ENCODE data around the gene PDPK1.
"Not testable (repeated sequence)": the region's sequence is repeated elsewhere in the genome, so short reads cannot be mapped to it uniquely, and the experiment has no call there.

PDPK1 gene

GRCh38 chr16:2532494-2533141, 5.2 kb upstream of the PDPK1 start:
- peak overlapping the region; percentile 47 for H3K4me3 ChIP-seq (ENCODE audit: insufficient read depth, low read depth, low read length)
- H3K27ac ChIP-seq (ENCODE audit: insufficient read depth, low read depth, low read length, poor library complexity, severe bottlenecking), result no peak overlapping the region
- H3K36me3 ChIP-seq (ENCODE audit: control insufficient read depth, insufficient read depth, low read length), result peaks cover 10% of the 10 kb centered on the region
- WGBS, 2 experiments, result 9% methylated on average over 37 of the region's 37 CpGs
- H3K9me3 ChIP-seq (ENCODE audit: control insufficient read depth, low read length), result no peaks in the 10 kb centered on the region
- peaks cover 4% of the 10 kb centered on the region for H3K27me3 ChIP-seq (ENCODE audit: control insufficient read depth, insufficient read depth, low read length, poor library complexity, severe bottlenecking)
- H3K4me1 ChIP-seq (ENCODE audit: control insufficient read depth, insufficient read depth, low read length), result no peaks in the 10 kb centered on the region

GRCh38 chr16:2533142-2533755, 4.6 kb upstream of the PDPK1 start:
- WGBS, 2 experiments, result 65 to 68% methylated on average over 14 to 15 of the region's 16 CpGs
- not testable (repeated sequence) for H3K27ac ChIP-seq (ENCODE audit: insufficient read depth, low read depth, low read length, poor library complexity, severe bottlenecking); H3K27me3 ChIP-seq (ENCODE audit: control insufficient read depth, insufficient read depth, low read length, poor library complexity, severe bottlenecking); H3K4me1 ChIP-seq (ENCODE audit: control insufficient read depth, insufficient read depth, low read length); H3K4me3 ChIP-seq (ENCODE audit: insufficient read depth, low read depth, low read length); H3K9me3 ChIP-seq (ENCODE audit: control insufficient read depth, low read length); H3K36me3 ChIP-seq (ENCODE audit: control insufficient read depth, insufficient read depth, low read length)

DNA sequence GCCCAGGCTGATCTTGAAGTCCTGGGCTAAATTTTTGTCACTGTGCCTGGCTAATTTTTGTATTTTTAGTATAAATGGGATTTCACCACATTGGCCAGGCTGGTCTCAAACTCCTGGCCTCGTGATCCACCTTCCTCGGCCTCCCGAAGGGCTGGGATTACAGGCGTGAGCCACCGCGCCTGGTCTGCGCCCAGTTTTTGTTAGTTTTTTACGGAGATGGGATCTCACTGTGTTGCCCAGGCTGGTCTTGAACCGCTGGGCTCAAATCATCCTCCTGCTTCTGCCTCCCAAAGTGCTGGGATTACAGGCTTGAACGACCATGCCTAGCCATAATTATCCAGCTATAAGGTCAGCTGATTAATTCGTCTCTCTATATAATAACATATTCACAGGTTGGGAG, 3.9 kb upstream of the PDPK1 start:
- Histone ChIP-seq H3K9me3 (ENCODE audit: control insufficient read depth, low read length) (no peaks in the 10 kb centered on the region), H3K36me3 (ENCODE audit: control insufficient read depth, insufficient read depth, low read length) (no peaks in the 10 kb centered on the region), H3K4me1 (ENCODE audit: control insufficient read depth, insufficient read depth, low read length) (no peaks in the 10 kb centered on the region), H3K4me3 (ENCODE audit: insufficient read depth, low read depth, low read length) (no peak overlapping the region), H3K27ac (ENCODE audit: insufficient read depth, low read depth, low read length, poor library complexity, severe bottlenecking) (no peak overlapping the region), H3K27me3 (ENCODE audit: control insufficient read depth, insufficient read depth, low read length, poor library complexity, severe bottlenecking) (peaks cover 4% of the 10 kb centered on the region)
- 86 to 94% methylated on average over 10 of the region's 11 CpGs for WGBS, 2 experiments

- not testable (repeated sequence) for H3K4me3 ChIP-seq (ENCODE audit: insufficient read depth, low read depth, low read length); H3K9me3 ChIP-seq (ENCODE audit: control insufficient read depth, low read length); H3K27ac ChIP-seq (ENCODE audit: insufficient read depth, low read depth, low read length, poor library complexity, severe bottlenecking); H3K4me1 ChIP-seq (ENCODE audit: control insufficient read depth, insufficient read depth, low read length); H3K36me3 ChIP-seq (ENCODE audit: control insufficient read depth, insufficient read depth, low read length); H3K27me3 ChIP-seq (ENCODE audit: control insufficient read depth, insufficient read depth, low read length, poor library complexity, severe bottlenecking)
- WGBS, 2 experiments, result 88 to 97% methylated on average over 4 to 5 of the region's 5 CpGs
Observed at GRCh38 chr16:2534335-2534734, 3.5 kb upstream of the PDPK1 start.

DNA sequence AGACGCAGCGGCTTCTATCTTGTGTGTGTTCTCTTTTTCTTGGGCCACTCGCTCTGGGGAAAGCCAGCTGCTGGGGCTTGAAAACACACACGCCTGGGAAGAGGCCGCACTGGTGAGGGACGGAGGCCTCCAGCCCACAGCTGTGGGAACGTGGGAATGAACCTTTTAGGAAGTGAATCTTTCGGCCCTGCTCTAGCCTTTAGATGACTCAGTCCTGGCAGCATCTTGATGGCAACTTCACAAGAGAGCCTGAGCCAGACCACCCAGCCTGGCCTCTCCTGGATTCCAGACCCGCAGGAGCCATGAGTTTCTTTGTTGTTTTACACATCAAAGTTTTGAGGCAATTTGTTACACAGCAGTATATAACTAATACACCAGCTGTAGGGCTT, 2.2 kb upstream of the PDPK1 start:
- WGBS, 2 experiments, result 85 to 88% methylated on average over 9 of the region's 9 CpGs
- Histone ChIP-seq H3K27me3 (ENCODE audit: control insufficient read depth, insufficient read depth, low read length, poor library complexity, severe bottlenecking) (peaks cover 4% of the 10 kb centered on the region), H3K4me1 (ENCODE audit: control insufficient read depth, insufficient read depth, low read length) (no peaks in the 10 kb centered on the region), H3K4me3 (ENCODE audit: insufficient read depth, low read depth, low read length) (no peak overlapping the region), H3K9me3 (ENCODE audit: control insufficient read depth, low read length) (no peaks in the 10 kb centered on the region), H3K27ac (ENCODE audit: insufficient read depth, low read depth, low read length, poor library complexity, severe bottlenecking) (no peak overlapping the region), H3K36me3 (ENCODE audit: control insufficient read depth, insufficient read depth, low read length) (no peaks in the 10 kb centered on the region)

GRCh38 chr16:2539192-2539844, 1.5 kb downstream of the PDPK1 start:
- 93 to 95% methylated on average over 24 of the region's 24 CpGs for WGBS, 2 experiments
- not testable (repeated sequence) for H3K4me3 ChIP-seq (ENCODE audit: insufficient read depth, low read depth, low read length)

GRCh38 chr16:2539845-2540458, 2.1 kb downstream of the PDPK1 start:
- not testable (repeated sequence) for H3K27me3 ChIP-seq (ENCODE audit: control insufficient read depth, insufficient read depth, low read length, poor library complexity, severe bottlenecking); H3K27ac ChIP-seq (ENCODE audit: insufficient read depth, low read depth, low read length, poor library complexity, severe bottlenecking); H3K36me3 ChIP-seq (ENCODE audit: control insufficient read depth, insufficient read depth, low read length); H3K4me3 ChIP-seq (ENCODE audit: insufficient read depth, low read depth, low read length); H3K9me3 ChIP-seq (ENCODE audit: control insufficient read depth, low read length); H3K4me1 ChIP-seq (ENCODE audit: control insufficient read depth, insufficient read depth, low read length)
- 80 to 81% methylated on average over 14 of the region's 14 CpGs for WGBS, 2 experiments

More at GRCh38 chr16:2539192-2539844, 1.5 kb downstream of the PDPK1 start:
- H3K9me3 ChIP-seq (ENCODE audit: control insufficient read depth, low read length); H3K4me1 ChIP-seq (ENCODE audit: control insufficient read depth, insufficient read depth, low read length); H3K27me3 ChIP-seq (ENCODE audit: control insufficient read depth, insufficient read depth, low read length, poor library complexity, severe bottlenecking); H3K27ac ChIP-seq (ENCODE audit: insufficient read depth, low read depth, low read length, poor library complexity, severe bottlenecking); H3K36me3 ChIP-seq (ENCODE audit: control insufficient read depth, insufficient read depth, low read length): not testable (repeated sequence)

DNA sequence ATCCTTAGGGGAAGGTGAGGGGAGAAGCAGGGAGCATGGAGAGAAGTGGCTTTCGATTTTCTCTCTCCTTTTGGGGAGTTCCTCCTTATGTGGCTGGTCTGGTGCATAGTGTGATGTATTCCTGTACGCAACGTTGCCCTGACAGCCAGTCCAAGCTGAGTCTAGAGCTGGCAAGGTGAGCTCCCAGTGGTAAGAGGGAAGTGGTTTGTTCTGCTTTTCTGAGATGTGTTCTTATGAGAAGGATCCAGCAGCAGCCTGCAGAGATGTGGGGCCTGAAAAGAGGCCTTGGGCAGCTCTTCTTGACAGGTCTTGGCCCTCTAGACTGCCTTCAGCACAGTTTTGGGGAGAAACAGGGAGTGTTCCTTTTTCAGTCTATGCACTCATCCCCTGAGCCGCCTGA, 3.1 kb downstream of the PDPK1 start:
- not testable (repeated sequence) for H3K27ac ChIP-seq (ENCODE audit: insufficient read depth, low read depth, low read length, poor library complexity, severe bottlenecking); H3K4me3 ChIP-seq (ENCODE audit: insufficient read depth, low read depth, low read length); H3K9me3 ChIP-seq (ENCODE audit: control insufficient read depth, low read length); H3K4me1 ChIP-seq (ENCODE audit: control insufficient read depth, insufficient read depth, low read length); H3K27me3 ChIP-seq (ENCODE audit: control insufficient read depth, insufficient read depth, low read length, poor library complexity, severe bottlenecking); H3K36me3 ChIP-seq (ENCODE audit: control insufficient read depth, insufficient read depth, low read length)
- WGBS, 2 experiments, result 98 to 100% methylated on average over 3 of the region's 4 CpGs

GRCh38 chr16:2541409-2541808, 3.6 kb downstream of the PDPK1 start:
- WGBS, 2 experiments, result 92 to 95% methylated on average over 6 of the region's 6 CpGs
- not testable (repeated sequence) for H3K36me3 ChIP-seq (ENCODE audit: control insufficient read depth, insufficient read depth, low read length); H3K27me3 ChIP-seq (ENCODE audit: control insufficient read depth, insufficient read depth, low read length, poor library complexity, severe bottlenecking); H3K9me3 ChIP-seq (ENCODE audit: control insufficient read depth, low read length); H3K4me3 ChIP-seq (ENCODE audit: insufficient read depth, low read depth, low read length); H3K27ac ChIP-seq (ENCODE audit: insufficient read depth, low read depth, low read length, poor library complexity, severe bottlenecking); H3K4me1 ChIP-seq (ENCODE audit: control insufficient read depth, insufficient read depth, low read length)

DNA sequence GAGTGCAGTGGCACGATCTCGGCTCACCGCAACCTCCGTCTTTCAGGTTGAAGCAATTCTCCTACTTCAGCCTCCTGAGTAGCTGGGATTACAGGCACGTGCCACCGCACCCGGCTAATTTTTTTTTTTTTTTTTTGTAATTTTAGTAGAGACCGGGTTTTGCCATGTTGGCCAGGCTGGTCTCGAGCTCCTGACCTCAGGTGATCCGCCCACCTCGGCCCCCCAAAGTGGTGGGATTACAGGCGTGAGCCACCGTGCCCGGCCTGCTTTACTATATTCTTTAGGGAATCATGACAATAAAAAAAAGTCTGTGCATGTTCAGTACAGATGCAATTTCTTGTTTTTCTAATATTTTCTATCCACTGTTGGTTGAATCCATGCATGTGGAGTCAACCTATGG, 6.0 kb downstream of the PDPK1 start:
- H3K4me1 ChIP-seq (ENCODE audit: control insufficient read depth, insufficient read depth, low read length); H3K4me3 ChIP-seq (ENCODE audit: insufficient read depth, low read depth, low read length); H3K36me3 ChIP-seq (ENCODE audit: control insufficient read depth, insufficient read depth, low read length); H3K27me3 ChIP-seq (ENCODE audit: control insufficient read depth, insufficient read depth, low read length, poor library complexity, severe bottlenecking); H3K9me3 ChIP-seq (ENCODE audit: control insufficient read depth, low read length); H3K27ac ChIP-seq (ENCODE audit: insufficient read depth, low read depth, low read length, poor library complexity, severe bottlenecking): not testable (repeated sequence)
- 91 to 96% methylated on average over 14 of the region's 14 CpGs for WGBS, 2 experiments
